NOMO-1 (cell line): ENCODE results near the gene CLEC18A.
"Not testable (repeated sequence)": the region's sequence is repeated elsewhere in the genome, so short reads cannot be mapped to it uniquely, and the experiment has no call there.

Source experiments
- DNase-seq, 2 experiments: peaks; one replicate each; lab custom pipeline; 2025; ENCODE audit not compliant: unreplicated experiment in 2 of 2; lab: John Stamatoyannopoulos, UW

CLEC18A gene

GRCh38 chr16:69951017-69951671 lies at the start of gene CLEC18A:
CLEC18A (plus strand) TSS chr16:69951334; CDS start chr16:69951367, 33 bp downstream.
- not testable (repeated sequence) for DNase-seq

DNA sequence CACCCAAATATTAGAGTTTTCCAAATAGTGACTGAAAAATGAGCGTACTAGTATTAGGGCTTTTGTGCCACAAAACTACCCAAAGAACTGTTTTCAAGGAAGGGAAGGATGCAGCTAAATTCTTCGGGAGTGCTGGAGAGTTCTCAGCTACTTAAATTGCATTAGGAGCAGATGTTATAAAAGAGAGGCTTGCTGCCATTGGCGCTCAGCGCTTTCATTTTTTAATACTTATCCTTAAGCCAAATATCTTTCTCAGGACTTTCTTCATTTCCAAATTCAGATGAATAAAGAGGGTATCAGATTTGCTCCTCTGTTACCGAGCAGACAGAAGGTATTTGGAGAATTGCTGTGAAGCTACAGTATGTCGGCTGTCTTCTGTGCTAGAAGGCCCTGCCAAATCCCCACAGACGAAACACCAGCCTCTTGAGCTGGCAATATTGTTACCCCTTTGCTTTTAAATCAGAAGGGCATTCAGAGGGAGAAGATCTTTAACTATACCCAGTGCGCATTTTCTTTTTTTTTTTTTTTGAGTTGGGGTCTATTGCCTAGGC lies 47.2 kb upstream of the CLEC18A start:
- DNase-seq = no peak

GRCh38 chr16:69904495-69905170 lies 46.5 kb upstream of the CLEC18A start:
- DNase-seq = no peak

DNA sequence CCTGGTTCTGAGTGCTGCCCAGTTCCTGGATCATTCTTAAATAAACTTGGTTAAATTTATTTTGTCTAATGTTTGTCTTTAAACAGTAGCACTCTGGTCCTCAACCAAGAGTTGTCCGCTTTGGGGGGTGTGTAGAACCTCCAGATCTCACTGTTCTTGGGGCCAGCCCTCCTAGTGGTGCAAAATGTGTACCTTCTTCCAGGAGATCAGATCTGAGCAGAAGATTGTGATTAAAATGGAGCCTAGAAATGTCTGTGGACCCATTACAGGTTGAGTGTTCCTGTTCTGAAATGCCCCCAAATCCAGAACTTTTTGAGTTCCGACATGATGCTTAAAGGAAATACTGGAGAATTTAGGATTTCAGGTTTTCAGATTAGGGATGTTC lies 46.0 kb upstream of the CLEC18A start:
- DNase-seq = no peak

DNA sequence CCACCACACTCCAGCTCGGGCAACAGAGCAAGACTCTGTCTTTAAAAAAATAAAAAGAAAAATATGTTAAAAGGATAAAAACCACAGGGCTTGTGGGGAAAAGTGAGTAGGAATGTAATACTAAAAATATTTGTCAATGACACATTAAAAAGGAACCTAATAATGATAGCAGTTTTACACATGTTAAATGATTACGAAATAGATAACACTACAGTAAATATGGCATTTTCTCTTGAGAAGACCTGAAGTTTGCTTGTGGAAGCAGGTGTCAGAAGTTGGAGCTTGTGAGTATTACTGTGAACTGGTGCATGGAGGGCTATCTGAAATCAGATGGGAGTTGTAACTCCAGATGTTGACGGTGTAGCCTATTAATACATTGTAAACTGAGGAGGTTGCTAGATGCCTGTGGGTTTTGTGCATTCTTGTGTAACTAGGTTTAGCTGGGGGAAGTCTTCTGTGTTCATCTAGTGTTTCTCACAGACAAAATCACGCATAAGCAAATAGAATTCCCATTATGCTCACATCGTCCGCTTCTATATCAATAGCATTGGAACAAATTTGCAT lies 44.2 kb upstream of the CLEC18A start:
- no peak for DNase-seq

GRCh38 chr16:69909043-69909442 lies 42.1 kb upstream of the CLEC18A start:
- DNase-seq = no peak

- no peak for DNase-seq
These were observed 41.4 kb upstream of the CLEC18A start for GRCh38 chr16:69909760-69910159.

- no peak for DNase-seq
These were observed 40.2 kb upstream of the CLEC18A start for GRCh38 chr16:69910964-69911363.

DNA sequence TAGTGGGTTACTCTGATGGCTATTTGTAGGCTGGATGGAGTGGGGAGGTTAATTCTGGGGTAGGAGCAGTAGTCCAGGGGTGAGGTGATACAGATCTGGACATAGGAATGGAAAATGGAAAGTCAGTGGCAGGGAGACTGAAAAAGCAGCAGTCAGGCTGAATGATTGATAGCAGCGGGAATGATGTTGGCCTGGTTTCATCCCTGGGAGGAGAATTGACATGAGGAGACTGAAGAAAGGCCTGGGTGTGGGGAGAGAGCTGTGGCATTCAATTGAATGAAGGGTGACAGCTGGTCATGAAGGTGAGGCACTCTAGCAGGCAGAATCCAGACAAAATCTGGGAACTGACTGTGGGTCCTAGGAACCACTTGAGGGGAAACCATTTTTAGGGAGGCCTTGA lies 34.7 kb upstream of the CLEC18A start:
- no peak for DNase-seq

DNA sequence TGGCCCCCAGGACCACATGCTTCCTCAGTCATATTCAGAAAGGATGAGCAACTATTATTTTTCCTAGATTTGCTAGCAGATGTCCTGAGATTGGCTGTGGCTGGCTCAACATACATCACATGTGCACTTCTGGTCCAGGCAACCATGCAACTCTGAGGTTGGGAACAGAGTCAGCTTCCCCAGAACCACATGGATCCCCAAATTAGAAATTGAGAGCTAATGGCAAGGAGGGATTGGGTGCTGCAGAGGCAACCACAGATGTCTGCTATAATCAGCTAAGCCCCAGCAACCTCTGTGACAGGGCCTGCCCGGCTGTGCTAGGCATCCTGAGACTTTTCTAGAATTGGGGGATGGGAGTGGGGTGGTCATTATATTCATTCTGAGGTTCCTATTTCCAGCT lies 33.8 kb upstream of the CLEC18A start:
- no peak for DNase-seq

GRCh38 chr16:69917739-69918138 lies 33.4 kb upstream of the CLEC18A start:
- DNase-seq = no peak

GRCh38 chr16:69918241-69918640 lies 32.9 kb upstream of the CLEC18A start:
- no peak for DNase-seq

- DNase-seq = no peak
These were observed 30.0 kb upstream of the CLEC18A start for GRCh38 chr16:69921127-69921526.

GRCh38 chr16:69922200-69922599 lies 28.9 kb upstream of the CLEC18A start:
- no peak for DNase-seq

DNA sequence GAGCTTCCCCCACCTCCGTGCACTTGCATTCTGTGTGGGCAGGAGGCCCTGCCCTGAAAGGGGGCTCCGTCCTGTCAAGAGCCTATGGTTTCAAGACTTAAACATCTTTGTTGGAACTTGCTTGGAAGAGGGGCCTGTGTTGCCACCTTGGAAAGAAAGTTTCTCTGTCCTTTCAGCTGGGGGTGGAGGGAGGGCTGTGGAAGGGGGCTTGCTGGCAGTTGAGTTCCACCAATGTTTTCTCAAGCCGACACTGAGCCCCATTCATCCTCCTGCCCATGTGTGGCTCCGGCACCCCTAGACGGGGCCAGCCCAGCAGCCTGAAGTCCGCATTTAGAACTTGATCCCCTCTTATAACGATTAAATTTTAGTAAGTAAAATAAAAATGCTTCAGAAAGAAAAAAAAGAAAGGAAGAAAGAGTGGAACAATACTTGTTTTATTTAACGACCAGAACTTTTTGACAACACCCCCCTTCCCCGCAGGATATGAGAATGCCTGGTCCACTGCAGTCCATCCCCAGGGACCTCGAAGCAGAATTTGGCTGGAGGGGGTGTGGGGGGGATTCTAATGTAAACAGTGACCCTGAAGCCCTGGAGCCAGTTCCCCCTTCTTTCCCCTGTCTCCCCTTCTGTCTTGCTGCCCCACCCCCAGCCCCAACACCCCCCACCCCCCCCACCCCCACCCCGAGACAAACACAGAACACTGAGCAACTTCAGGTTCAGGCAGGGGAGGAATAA lies 26.9 kb upstream of the CLEC18A start:
- no peak for DNase-seq

- no peak for DNase-seq
These were observed 26.4 kb upstream of the CLEC18A start for GRCh38 chr16:69924777-69925191.

- no peak for DNase-seq
These were observed 25.8 kb upstream of the CLEC18A start for GRCh38 chr16:69925311-69925710.

DNA sequence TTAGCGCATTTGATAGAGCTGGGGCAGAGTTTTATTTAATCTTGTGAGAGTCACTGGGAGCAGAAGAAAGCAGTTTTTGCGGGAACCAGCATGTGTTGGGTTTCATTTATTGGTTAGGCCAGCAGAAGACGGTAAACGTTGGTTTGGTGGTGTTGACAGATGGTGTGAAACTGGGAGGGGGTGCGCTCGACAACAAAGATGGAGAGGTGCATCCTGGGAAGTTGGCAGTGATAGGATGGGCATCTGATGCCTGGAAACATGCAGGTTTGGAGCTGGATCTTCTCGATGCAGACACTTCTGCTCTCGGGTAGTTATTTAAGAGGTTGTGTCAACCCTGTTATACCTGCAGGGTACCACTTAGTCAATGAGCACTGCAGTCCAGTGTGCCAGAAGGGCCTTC lies 24.9 kb upstream of the CLEC18A start:
- DNase-seq = no peak

DNA sequence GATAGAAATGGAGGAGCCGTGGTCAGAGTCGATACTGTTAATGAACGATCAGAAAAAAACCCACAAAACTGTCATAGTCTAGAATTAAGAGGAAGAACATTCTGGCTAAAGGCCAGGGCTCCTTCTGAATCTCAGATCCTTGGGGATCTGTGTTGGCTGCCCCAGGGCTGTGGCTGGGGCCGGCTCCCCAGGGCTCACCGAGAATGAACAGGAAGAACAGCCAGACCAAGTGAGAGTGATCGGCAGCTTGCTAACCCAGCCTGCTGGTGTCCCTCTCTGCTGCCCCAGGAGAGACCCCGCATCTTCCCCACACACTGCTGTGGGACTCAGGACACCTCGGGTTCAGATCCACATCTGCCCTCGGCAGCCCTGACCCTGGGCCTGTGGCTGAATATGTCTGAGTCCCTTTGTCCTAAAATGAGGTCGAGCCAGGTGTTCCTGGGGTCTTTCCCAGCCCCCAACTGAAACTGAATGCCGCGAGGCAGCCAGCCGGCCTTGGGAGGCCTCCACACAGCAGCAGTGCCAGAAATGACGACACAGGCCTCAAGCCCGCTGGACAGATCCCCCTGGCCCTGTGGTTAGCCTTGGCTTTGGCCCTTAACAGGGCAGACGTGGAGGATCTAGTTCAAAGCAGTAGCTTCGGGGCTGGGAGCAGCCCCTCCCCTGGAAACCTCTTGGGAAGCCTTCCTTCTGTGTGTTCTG lies 23.9 kb upstream of the CLEC18A start:
- no peak for DNase-seq

- DNase-seq = no peak
These were observed 22.2 kb upstream of the CLEC18A start for GRCh38 chr16:69928856-69929400.
